Raji (cell line): ENCODE results near the gene PPIP5K1.
"Not testable (repeated sequence)": the region's sequence is repeated elsewhere in the genome, so short reads cannot be mapped to it uniquely, and the experiment has no call there.

Experiments
- POLR2A ChIP-seq: IDR thresholded peaks from 2 replicates; pipeline ENCODE4 v1.6.1; 2011; ENCODE audit warnings: low read depth, low read length, control low read depth; ENCODE audit not compliant: insufficient read depth

Gene PPIP5K1

DNA sequence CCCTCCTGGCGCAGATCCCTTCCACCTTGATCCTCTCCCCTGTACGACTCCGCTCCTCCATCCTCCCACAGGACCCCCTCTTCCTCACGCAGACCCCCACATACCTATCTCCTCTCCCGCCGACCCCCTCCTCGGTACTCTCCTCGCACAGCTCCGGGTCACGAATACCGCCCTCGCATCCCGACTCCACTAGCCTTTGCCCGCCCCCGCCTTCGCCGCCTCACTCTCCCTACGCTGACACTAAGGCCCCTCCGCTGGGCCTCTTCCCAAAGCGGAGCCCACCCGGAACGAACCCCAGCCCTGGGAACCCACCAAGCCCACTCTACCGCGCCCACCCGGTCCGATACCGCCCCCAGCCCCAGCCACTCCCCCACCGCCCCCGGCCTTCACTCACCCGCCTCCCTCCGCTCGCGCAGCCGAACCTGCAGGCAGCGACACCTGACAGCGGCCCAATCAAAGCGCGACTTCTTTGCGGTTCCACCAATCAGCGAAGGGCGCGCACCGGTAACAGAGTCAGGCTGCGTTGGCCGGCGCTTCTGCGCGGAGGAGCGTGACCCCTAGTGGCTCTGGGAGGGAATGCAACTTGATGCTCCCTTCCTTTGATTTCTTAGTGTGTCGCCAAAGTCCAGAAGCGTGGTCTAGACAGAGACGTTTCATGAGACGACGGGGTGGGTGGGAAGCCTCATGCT is at the start of gene PPIP5K1:
Gene PPIP5K1, minus strand, starts transcription at position 431 of the 689 bp plus-strand sequence. CDS start 5,704 bp downstream, outside the sequence.
- not testable (repeated sequence) for TF ChIP-seq POLR2A

DNA sequence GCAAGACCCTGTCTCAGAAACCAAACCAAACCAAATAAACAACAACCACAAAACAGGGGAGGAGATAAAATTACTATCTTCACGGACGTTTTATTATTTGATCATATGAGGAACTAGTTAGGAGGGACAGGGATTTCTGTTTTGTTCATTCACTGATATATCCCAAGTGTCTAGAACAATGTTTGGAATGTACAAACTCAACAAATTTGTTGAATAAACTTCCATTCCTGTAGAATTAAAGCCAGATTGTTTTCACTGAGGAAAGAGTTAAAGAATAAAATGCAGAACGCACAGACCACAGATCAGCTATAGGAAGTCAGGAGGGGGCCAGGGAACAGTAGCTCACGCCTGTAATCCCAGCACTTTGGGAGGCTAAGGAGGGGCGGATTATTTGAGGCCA is 35.1 kb upstream of the PPIP5K1 start:
- TF ChIP-seq POLR2A, result no peak

DNA sequence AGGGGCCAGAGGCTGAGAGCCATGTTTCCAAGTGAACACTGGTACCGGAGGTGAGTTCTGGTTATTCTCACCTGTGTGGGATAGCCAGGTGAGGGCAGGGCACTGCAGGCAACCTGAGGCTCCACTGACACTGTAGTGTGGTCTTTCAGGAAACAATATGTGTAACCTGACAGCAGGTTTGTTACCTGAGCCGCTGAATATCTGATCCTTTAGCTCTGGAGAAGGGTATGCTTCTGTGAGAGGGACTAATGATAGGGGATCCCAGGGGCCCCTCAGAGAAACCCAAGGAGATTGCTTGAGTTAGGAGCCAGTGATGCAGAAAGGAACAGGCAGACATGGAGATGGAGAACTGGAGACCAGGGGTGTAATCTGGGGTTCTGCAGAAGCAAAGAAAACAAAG is 28.7 kb upstream of the PPIP5K1 start, which contains the start of gene STRC:
Gene STRC, minus strand, starts transcription at position 101 of the 400 bp plus-strand sequence. Its CDS starts 78 bp downstream, at position 23.
- TF ChIP-seq POLR2A, result not testable (repeated sequence)

DNA sequence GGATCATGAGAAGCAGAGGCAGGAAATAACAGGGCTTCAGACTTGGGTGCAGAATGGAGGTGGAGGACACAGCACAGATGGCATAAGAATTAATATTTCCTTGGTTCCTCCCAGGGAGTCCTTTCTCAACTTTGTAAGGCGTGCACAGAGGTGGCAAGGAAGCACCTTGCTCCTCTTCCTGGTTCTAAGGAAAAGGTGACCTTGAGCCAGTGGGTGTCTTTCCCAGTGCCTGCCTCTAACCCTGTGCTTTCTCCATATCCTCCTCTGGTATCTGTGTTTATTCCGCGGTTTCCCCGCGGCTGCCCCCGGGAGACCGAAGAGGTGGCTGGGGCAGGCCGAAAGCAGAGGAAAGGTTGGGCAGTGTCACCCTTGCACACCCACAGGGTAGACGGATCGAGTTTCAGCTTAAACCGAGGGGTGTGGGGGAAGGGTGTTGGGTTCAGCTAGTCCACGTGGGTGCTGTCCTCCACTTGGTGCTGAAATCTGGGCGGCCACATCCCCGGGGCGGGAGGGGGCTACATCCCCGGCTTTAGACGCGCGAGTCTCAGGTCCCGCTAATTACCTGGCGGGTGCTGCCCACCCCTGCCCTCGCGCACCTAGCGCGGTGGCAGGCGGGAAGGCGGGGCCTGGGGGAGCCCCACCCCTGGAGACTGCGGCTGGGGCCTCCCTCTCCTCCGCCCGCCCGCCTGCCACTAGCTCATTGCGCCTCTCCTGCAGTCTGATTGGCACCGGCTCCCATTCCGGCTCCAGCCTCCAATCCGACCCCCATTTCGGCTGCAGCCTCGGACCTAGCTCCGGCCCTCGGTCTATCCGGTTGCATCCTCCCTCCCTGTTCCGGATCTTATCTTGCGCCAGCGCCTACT is 3.6 kb upstream of the PPIP5K1 start, which contains the start of gene CKMT1B:
Gene CKMT1B, plus strand, starts transcription at position 700 of the 863 bp plus-strand sequence. CDS start 192 bp downstream, outside the sequence.
- not testable (repeated sequence) for TF ChIP-seq POLR2A

DNA sequence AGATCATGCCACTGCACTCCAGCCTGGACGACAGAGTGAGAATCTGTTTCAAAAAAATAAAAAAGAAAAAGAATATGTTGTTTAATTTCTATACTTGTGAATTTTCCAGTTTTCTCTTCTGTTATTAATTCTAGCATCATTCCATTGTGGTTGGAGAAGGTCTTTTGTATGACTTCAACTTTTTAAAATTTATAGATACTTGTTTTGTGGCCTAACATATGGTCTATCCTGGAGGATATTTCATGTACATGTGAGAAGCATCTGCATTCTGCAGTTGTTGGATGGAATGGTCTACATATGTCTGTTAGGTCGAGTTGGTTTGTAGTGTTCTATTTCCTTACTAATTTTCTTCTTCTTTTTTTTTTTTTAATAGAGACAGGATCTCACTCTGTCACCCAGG is 37.0 kb downstream of the PPIP5K1 start:
- no peak for TF ChIP-seq POLR2A

DNA sequence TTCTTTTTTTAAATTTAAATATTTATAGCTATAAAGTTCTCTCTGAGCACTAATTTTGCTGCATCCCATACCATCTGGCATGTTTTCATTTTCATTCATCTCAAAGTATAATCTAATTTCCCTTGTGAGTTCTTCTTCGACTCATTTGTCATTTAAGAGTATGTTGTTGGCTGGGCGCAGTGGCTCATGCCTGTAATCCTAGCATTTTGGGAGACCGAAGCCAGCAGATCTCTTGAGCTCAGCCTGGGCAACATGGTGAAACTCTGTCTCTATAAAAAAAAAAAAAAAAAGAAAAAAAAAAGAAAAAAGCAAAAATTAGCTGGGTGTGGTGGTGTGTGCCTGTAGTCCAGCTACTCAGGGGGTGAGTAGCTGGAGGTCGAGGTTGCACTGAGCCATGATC is 37.8 kb downstream of the PPIP5K1 start:
- TF ChIP-seq POLR2A, result no peak

DNA sequence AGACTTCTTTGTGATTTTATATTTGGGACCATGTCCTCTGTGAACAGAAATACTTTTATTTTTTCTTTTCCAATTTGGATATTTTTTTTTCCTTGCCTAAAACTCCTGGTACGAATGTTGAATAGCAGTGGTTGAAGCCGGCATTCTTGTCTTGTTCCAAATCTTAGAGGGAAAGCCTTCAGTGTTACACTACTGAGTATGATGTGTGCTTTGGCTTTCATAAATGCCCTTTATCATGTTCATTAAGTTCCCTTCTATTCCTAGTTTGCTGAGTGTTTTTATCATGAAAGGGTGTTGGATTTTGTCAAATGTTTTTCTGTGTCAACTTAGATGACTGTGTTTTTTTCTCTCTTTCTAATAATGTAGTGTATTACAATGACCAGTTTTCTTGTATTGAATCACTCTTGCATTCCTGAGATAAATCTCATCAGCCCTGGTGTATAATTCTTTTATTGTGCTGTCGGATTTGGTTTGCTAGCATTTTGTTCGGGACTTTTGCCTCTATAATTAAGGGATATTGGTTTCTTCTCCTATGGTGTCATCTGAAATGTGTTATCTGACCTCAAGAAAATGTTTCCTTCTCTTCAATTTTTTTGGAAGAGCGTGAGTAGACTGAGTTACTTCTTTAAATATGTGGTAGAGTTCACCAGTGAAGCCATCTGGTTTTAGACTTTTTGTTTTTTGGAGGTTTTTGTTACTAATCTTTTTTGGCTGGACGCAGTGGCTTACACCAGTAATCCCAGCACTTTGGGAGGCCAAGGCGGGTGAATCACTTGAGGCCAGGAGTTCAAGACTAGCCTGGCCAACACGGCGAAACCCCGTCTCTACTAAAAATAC is 39.3 kb downstream of the PPIP5K1 start:
- no peak for TF ChIP-seq POLR2A

DNA sequence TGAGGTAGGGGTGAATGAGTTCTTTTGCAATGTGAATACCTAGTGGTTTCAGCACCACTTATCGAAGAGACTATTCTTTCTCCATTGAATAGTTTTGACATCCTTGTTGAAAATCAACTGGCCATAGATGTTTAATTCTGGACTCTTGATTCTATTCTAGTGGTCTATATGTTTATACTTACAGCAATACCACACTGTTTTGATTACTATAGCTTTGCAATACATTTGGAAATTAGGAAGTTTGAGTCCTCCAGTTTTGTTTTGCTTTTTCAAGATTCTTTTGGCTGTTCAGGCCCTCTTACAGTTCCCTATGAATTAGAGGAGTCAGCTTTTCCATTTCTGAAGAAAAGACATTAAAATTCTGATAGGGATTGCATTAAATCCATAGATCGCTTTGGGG is 42.5 kb downstream of the PPIP5K1 start:
- no peak for TF ChIP-seq POLR2A

DNA sequence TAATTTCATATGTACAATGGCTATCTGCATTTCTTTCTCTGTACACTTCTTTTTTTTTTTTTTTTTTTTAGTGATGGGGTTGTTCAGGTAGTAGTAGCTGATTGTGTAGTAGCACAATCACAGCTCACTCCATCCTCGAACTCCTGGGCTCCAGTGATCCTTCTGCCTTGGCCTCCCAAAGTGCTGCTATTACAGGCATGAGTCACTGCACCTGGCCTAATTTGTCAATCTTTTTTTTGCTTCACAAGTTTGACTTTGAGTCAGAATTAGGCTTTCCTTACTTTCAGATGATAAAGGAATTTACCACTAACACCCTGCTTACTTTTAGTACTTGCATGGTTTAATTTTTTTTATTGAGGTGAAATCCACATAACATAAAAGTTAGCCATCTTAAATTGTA is 44.6 kb downstream of the PPIP5K1 start:
- no peak for TF ChIP-seq POLR2A

DNA sequence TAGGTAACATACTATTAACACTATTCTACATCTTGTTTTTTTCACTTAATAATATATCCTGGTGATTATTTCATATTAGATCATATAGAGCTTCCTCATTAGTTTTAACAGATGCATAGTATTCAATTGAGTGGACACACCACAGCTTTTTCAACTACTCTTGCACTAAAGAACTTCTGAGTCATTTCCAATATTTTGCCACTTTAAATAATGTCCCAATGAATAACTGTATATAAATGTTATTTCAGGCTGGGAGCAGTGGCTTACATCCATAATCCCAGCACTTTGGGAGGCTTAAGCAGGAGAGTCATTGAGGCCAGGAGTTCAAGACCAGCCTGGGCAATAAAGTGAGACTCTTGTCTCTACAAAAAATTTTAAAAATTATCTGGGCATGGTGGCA is 45.7 kb downstream of the PPIP5K1 start:
- no peak for TF ChIP-seq POLR2A

DNA sequence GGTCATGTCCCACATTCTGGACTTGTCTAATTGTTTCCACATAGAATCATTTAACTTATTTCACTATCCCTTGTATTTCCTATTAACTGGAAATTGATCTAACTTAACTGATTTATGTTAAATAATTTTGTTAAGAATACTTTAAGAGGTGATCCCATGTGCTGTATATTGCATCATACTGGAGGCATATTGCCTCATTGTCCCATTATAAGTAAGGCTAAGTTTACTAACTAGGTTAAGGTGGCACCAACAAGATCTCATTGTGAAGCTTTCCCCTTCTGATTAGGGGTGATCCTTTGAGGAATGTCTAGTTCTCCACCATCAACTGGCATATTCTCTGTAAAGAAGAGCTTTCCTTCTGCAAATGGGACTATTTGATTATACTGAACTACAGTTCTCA is 48.2 kb downstream of the PPIP5K1 start:
- TF ChIP-seq POLR2A, result no peak

DNA sequence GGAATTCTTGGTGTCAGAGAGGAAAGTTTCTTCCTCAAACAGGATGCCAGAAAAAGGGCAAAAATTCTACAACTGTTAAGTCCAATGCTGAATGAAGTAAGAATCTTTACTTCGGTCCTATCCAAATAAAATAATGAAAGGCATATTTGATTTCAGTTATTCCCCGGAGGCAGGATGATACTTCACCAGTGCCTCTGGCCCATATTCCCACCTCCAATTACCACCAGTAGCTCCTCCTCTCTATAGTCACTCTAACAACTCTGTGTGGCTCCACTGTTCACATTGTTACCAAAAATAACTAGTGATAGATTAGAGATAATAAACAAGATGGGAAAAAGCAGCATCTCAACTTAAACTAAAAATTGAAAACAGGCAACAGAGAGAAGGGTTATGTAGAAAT is 51.9 kb downstream of the PPIP5K1 start:
- no peak for TF ChIP-seq POLR2A

DNA sequence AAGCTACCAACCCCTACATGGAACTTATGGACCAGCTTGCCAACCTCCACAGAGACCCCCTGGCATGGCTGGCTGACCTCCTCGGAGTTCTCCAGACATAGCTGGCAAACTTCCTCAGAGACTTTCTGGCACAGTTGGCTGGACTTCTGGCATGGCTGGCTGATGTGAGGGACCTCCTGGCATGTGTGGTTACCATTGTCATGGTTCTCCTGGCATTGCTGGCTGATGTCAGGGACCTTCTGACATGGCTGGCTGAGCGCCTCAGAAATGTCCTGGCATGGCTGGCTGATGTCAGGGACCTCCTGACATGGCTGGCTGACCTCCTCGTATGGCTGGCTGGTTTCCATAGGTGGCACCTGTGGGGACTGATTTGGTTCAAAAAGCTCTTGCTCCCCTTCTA is 55.1 kb downstream of the PPIP5K1 start:
- no peak for TF ChIP-seq POLR2A

DNA sequence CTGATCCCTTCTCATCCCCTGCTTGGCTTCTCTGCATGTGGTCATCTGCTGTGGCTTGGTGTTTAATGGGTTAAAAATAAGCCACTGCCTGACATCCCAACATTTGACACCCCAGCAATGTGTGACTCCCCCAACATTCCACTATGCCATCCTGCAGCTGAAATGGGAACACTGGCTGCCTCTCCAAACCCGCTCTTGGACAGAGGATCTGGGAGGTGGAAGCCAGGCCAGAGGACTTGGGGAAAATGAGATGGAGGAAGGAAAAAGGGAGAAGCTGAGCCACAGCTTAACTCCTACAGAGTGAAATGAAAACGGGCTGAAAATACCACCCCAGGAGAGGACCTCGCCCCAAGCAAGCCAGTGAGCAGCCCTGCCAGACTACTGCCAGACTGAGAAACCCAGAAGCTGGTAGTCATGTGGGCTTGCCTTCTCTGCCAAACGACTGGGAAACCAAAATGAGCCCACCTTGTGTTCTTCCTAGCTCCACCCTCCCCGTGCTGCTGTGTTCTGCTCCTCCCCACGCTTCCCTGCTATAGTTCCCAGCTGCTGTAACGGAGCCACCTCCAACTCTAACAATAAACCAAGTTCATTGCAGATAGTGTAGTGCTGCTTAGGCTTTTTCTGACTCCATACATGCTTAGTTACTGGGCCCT is 58.9 kb downstream of the PPIP5K1 start:
- no peak for TF ChIP-seq POLR2A
